GM23338 (cell line): ENCODE results near the gene PEAK3. TPM values are rescaled to one million over a fixed set of nuclear protein-coding genes. Genes with fewer than 3 reads are reported as not detected.
A peak's percentile ranks its signal among the peaks of the same experiment; 100 is the strongest.

ENCODE experiments used
- ATAC-seq: fragments of 200-7000 bp; cut with Tn5 transposase; 3 replicates; pipeline ENCODE4 v1.9.1; 2020
- DNase-seq: peaks from one replicate; pipeline ENCODE4 v3.0.0-alpha.2; 2015; ENCODE audit warnings: low spot score
- H2AFZ ChIP-seq: fragments of 200-600 bp; sonication (generic); 2 replicates; pipeline ENCODE4 v1.8.0; 2016; ENCODE audit warnings: antibody characterized with exemption, mild to moderate bottlenecking, moderate library complexity
- H3F3A ChIP-seq: fragments of 200-600 bp; sonication (generic); replicated peaks from 2 replicates; pipeline ENCODE4 v1.8.0; 2017; ENCODE audit warnings: antibody characterized with exemption, mixed run types, low read depth
- H3K27ac ChIP-seq: fragments of 200-600 bp; sonication (generic); 2 replicates; pipeline ENCODE4 v1.6.1; 2016; ENCODE audit warnings: low read depth
- H3K27me3 ChIP-seq: fragments of 200-600 bp; sonication (generic); 2 replicates; pipeline ENCODE4 v1.8.0; 2016; ENCODE audit warnings: mild to moderate bottlenecking, mixed run types, moderate library complexity; ENCODE audit not compliant: insufficient read depth
- H3K36me3 ChIP-seq: fragments of 200-600 bp; sonication (generic); 2 replicates; pipeline ENCODE4 v1.8.0; 2016; ENCODE audit warnings: mild to moderate bottlenecking; ENCODE audit not compliant: insufficient read depth
- H3K4me1 ChIP-seq: fragments of 200-600 bp; sonication (generic); 2 replicates; pipeline ENCODE4 v1.8.0; 2016; ENCODE audit warnings: mild to moderate bottlenecking, moderate library complexity; ENCODE audit not compliant: insufficient read depth
- H3K4me2 ChIP-seq: fragments of 200-600 bp; sonication (generic); 2 replicates; pipeline ENCODE4 v1.7.1; 2017; ENCODE audit warnings: mixed run types
- H3K4me3 ChIP-seq: fragments of 200-600 bp; sonication (generic); 2 replicates; pipeline ENCODE4 v1.6.1; 2016; ENCODE audit warnings: mixed run types
- H3K79me2 ChIP-seq: fragments of 200-600 bp; sonication (generic); replicated peaks from 2 replicates; pipeline ENCODE4 v1.8.0; 2017; ENCODE audit warnings: mild to moderate bottlenecking; ENCODE audit not compliant: insufficient read depth
- H3K9me2 ChIP-seq: fragments of 200-600 bp; sonication (generic); 2 replicates; pipeline ENCODE4 v1.8.0; 2017; ENCODE audit not compliant: insufficient read depth
- H4K20me1 ChIP-seq: fragments of 200-600 bp; sonication (generic); replicated peaks from 2 replicates; pipeline ENCODE4 v1.8.0; 2017; ENCODE audit warnings: mild to moderate bottlenecking; ENCODE audit not compliant: insufficient read depth
- H3K27ac Mint-ChIP-seq: 2 replicates; pipeline ENCODE4 v1.8.0; 2020; ENCODE audit warnings: inconsistent platforms, mild to moderate bottlenecking, moderate library complexity, mixed read lengths
- H3K27me3 Mint-ChIP-seq: 3 replicates; pipeline ENCODE4 v1.8.0; 2022; ENCODE audit warnings: low read depth, mild to moderate bottlenecking, moderate library complexity, mixed read lengths, inconsistent platforms; ENCODE audit not compliant: insufficient read depth, poor library complexity
- H3K36me3 Mint-ChIP-seq: 3 replicates; pipeline ENCODE4 v1.8.0; 2021; ENCODE audit warnings: low read depth, mild to moderate bottlenecking, inconsistent platforms, moderate library complexity, mixed read lengths
- H3K4me1 Mint-ChIP-seq: 3 replicates; pipeline ENCODE4 v1.8.0; 2020; ENCODE audit warnings: mild to moderate bottlenecking, inconsistent platforms, mixed read lengths
- H3K4me3 Mint-ChIP-seq: 3 replicates; pipeline ENCODE4 v1.8.0; 2021; ENCODE audit warnings: moderate library complexity, mild to moderate bottlenecking, inconsistent platforms, mixed read lengths
- H3K9me3 Mint-ChIP-seq: 3 replicates; pipeline ENCODE4 v1.8.0; 2020; ENCODE audit warnings: moderate library complexity, mild to moderate bottlenecking, inconsistent platforms, mixed read lengths
- CREB1 ChIP-seq: fragments of 250-450 bp; sonication (Bioruptor Pico); IDR thresholded peaks from 2 replicates; pipeline ENCODE4 v1.5.0; 2020; ENCODE audit warnings: low read depth, mild to moderate bottlenecking, moderate library complexity
- EZH2 ChIP-seq: fragments of 200-600 bp; sonication (generic); IDR thresholded peaks from one replicate; pipeline ENCODE4 v1.8.0; 2017; ENCODE audit warnings: antibody characterized with exemption, mild to moderate bottlenecking, low read depth; ENCODE audit not compliant: unreplicated experiment
- EZH2phosphoT487 ChIP-seq: fragments of 200-600 bp; sonication (generic); IDR thresholded peaks from one replicate; pipeline ENCODE4 v1.8.1; 2018; ENCODE audit warnings: antibody characterized with exemption; ENCODE audit not compliant: unreplicated experiment
- JUNB ChIP-seq: IDR thresholded peaks from one replicate; pipeline ENCODE4 v1.6.1; 2016; ENCODE audit warnings: antibody characterized with exemption; ENCODE audit not compliant: unreplicated experiment
- NANOG ChIP-seq: IDR thresholded peaks from 2 replicates; pipeline ENCODE4 v1.6.1; 2016; ENCODE audit warnings: antibody characterized with exemption, borderline replicate concordance
- POLR2AphosphoS5 ChIP-seq: IDR thresholded peaks from 2 replicates; pipeline ENCODE4 v1.6.1; 2016; ENCODE audit warnings: antibody characterized with exemption, low read depth
- STAT1 ChIP-seq: IDR thresholded peaks from one replicate; pipeline ENCODE4 v1.6.1; 2016; ENCODE audit warnings: antibody characterized with exemption; ENCODE audit not compliant: unreplicated experiment
- ZNF114 ChIP-seq: fragments of 250-450 bp; sonication (Bioruptor Pico); IDR thresholded peaks from 2 replicates; pipeline ENCODE4 v1.5.0; 2020; ENCODE audit warnings: mild to moderate bottlenecking, moderate library complexity
- polyA plus RNA-seq: library from polyadenylated mRNA; unstranded; fragments of >200 nt; fragmentation: Nextera tagmentation; extraction: Ambion mirVana; gene quantifications from 2 replicates; pipeline ENCODE4 v1.2.1, GENCODE V29; 2016
- total RNA-seq: library from RNA; depleted of rRNA; stranded (reverse); fragments of >200 nt; shearing (Covaris generic); gene quantifications from 2 replicates; pipeline ENCODE4 v1.2.3, GENCODE V29; 2014
- TF ChIP-seq, protein P1 (sequence below): IDR thresholded peaks from 2 replicates; pipeline ENCODE4 v1.6.1; 2016; ENCODE audit warnings: antibody characterized with exemption
- TF ChIP-seq, protein P2 (sequence below): fragments of 250-450 bp; sonication (Bioruptor Pico); IDR thresholded peaks from 2 replicates; pipeline ENCODE4 v1.5.0; 2020; ENCODE audit warnings: mild to moderate bottlenecking, moderate library complexity

The PEAK3 gene
- total and polyA plus RNA-seq, 2 experiments from 2014 or later, result not detected

- H3K9me3 Mint-ChIP-seq, result peaks cover 1% of the 10 kb centered on the region; the same call in 1 of the 3 replicates
- Histone ChIP-seq H3K4me2 (peak overlapping the region; percentile 88), H3K27ac (no peak overlapping the region), H3K79me2 (peaks cover 39% of the 10 kb centered on the region), H3F3A (peaks cover 28% of the 10 kb centered on the region), H3K4me3 (peak overlapping the region; percentile 98), H4K20me1 (peaks cover 20% of the 10 kb centered on the region), H3K36me3 (peaks cover 4% of the 10 kb centered on the region; the same call in 1 of the 2 replicates), H2AFZ (peak overlapping the region; percentile 80; the same call in 1 of the 2 replicates), H3K4me1 (peaks cover 18% of the 10 kb centered on the region), H3K27me3 (no peaks in the 10 kb centered on the region), H3K9me2 (no peaks in the 10 kb centered on the region)
- ATAC-seq (no peak), DNase-seq (no peak)
- peaks cover 18% of the 10 kb centered on the region for H3K4me1 Mint-ChIP-seq
- H3K27ac Mint-ChIP-seq, result no peak overlapping the region
- H3K36me3 Mint-ChIP-seq, result peaks cover 27% of the 10 kb centered on the region
- TF ChIP-seq EZH2 (no peak), CREB1 (CRISPR knock-in tag) (no peak), JUNB (no peak), ZNF114 (CRISPR knock-in tag) (no peak), EZH2phosphoT487 (no peak), NANOG (no peak), POLR2AphosphoS5 (no peak), STAT1 (no peak)
- TF ChIP-seq, protein P1, sequence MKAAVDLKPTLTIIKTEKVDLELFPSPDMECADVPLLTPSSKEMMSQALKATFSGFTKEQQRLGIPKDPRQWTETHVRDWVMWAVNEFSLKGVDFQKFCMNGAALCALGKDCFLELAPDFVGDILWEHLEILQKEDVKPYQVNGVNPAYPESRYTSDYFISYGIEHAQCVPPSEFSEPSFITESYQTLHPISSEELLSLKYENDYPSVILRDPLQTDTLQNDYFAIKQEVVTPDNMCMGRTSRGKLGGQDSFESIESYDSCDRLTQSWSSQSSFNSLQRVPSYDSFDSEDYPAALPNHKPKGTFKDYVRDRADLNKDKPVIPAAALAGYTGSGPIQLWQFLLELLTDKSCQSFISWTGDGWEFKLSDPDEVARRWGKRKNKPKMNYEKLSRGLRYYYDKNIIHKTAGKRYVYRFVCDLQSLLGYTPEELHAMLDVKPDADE, result no peak
- TF ChIP-seq, protein P2, sequence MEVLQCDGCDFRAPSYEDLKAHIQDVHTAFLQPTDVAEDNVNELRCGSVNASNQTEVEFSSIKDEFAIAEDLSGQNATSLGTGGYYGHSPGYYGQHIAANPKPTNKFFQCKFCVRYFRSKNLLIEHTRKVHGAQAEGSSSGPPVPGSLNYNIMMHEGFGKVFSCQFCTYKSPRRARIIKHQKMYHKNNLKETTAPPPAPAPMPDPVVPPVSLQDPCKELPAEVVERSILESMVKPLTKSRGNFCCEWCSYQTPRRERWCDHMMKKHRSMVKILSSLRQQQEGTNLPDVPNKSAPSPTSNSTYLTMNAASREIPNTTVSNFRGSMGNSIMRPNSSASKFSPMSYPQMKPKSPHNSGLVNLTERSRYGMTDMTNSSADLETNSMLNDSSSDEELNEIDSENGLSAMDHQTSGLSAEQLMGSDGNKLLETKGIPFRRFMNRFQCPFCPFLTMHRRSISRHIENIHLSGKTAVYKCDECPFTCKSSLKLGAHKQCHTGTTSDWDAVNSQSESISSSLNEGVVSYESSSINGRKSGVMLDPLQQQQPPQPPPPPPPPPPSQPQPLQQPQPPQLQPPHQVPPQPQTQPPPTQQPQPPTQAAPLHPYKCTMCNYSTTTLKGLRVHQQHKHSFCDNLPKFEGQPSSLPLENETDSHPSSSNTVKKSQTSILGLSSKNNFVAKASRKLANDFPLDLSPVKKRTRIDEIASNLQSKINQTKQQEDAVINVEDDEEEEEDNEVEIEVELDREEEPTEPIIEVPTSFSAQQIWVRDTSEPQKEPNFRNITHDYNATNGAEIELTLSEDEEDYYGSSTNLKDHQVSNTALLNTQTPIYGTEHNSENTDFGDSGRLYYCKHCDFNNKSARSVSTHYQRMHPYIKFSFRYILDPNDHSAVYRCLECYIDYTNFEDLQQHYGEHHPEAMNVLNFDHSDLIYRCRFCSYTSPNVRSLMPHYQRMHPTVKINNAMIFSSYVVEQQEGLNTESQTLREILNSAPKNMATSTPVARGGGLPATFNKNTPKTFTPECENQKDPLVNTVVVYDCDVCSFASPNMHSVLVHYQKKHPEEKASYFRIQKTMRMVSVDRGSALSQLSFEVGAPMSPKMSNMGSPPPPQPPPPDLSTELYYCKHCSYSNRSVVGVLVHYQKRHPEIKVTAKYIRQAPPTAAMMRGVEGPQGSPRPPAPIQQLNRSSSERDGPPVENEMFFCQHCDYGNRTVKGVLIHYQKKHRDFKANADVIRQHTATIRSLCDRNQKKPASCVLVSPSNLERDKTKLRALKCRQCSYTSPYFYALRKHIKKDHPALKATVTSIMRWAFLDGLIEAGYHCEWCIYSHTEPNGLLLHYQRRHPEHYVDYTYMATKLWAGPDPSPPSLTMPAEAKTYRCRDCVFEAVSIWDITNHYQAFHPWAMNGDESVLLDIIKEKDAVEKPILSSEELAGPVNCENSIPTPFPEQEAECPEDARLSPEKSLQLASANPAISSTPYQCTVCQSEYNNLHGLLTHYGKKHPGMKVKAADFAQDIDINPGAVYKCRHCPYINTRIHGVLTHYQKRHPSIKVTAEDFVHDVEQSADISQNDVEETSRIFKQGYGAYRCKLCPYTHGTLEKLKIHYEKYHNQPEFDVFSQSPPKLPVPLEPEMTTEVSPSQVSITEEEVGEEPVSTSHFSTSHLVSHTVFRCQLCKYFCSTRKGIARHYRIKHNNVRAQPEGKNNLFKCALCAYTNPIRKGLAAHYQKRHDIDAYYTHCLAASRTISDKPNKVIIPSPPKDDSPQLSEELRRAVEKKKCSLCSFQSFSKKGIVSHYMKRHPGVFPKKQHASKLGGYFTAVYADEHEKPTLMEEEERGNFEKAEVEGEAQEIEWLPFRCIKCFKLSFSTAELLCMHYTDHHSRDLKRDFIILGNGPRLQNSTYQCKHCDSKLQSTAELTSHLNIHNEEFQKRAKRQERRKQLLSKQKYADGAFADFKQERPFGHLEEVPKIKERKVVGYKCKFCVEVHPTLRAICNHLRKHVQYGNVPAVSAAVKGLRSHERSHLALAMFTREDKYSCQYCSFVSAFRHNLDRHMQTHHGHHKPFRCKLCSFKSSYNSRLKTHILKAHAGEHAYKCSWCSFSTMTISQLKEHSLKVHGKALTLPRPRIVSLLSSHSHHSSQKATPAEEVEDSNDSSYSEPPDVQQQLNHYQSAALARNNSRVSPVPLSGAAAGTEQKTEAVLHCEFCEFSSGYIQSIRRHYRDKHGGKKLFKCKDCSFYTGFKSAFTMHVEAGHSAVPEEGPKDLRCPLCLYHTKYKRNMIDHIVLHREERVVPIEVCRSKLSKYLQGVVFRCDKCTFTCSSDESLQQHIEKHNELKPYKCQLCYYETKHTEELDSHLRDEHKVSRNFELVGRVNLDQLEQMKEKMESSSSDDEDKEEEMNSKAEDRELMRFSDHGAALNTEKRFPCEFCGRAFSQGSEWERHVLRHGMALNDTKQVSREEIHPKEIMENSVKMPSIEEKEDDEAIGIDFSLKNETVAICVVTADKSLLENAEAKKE (CRISPR knock-in tag), result no peak
- peak overlapping the region; percentile 93 for H3K4me3 Mint-ChIP-seq
- H3K27me3 Mint-ChIP-seq, result peaks cover 22% of the 10 kb centered on the region
Observed at GRCh38 chr19:2268861-2269243, 13.1 kb downstream of the PEAK3 start.
